ENCODE data around the gene TNFRSF14. TPM values are rescaled to one million over a fixed set of nuclear protein-coding genes. Genes with fewer than 3 reads are reported as not detected.
A peak's percentile ranks its signal among the peaks of the same experiment; 100 is the strongest.

TNFRSF14 gene
- total and polyA plus RNA-seq, 2 donors (not counting 1 experiment from before 2014, with no cell fraction given) = 239 to 427 TPM

GRCh38 chr1:2539312-2539907, 16.8 kb upstream of the TNFRSF14 start:
- no peak overlapping the region for H3K4me3 Mint-ChIP-seq
- Histone ChIP-seq H3K9me3 (ENCODE audit: control extremely low read depth in 1 of 3, control insufficient read depth in 2 of 3, insufficient read depth in 1 of 3, low read length in 2 of 3) (peaks cover 0 to 5% (median 0%) of the 10 kb centered on the region in 3 donors), H3K9ac (ENCODE audit: low read length) (no peak overlapping the region), H3K4me2 (replicated peaks; ENCODE audit: low read depth, low read length, poor library complexity, severe bottlenecking) (no peak overlapping the region), H3K27me3 (replicated peaks in 1 of 4; ENCODE audit: control extremely low read depth in 1 of 4, control insufficient read depth in 3 of 4, insufficient read depth in 4 of 4, low read length in 3 of 4) (peaks cover 0 to 38% (median 4%) of the 10 kb centered on the region in 4 experiments), H4K20me1 (ENCODE audit: control insufficient read depth, insufficient read depth, low read length, poor library complexity, severe bottlenecking) (no peaks in the 10 kb centered on the region), H3K36me3 (replicated peaks in 1 of 2; ENCODE audit: control extremely low read depth in 1 of 2, control insufficient read depth in 1 of 2, extremely low read depth in 1 of 2, insufficient read depth in 2 of 2, low read length in 1 of 2) (no peaks in the 10 kb centered on the region), H3K4me3 (ENCODE audit: control extremely low read depth in 1 of 5, extremely low read depth in 1 of 5, insufficient read depth in 1 of 5, low read depth in 2 of 5, low read length in 4 of 5) (no peak overlapping the region), H3K4me1 (ENCODE audit: control insufficient read depth in 2 of 2, insufficient read depth in 2 of 2, low read length in 2 of 2) (peaks cover 4 to 5% of the 10 kb centered on the region in 2 donors), H3K79me2 (ENCODE audit: control insufficient read depth, insufficient read depth, low read length) (no peaks in the 10 kb centered on the region), H2AFZ (ENCODE audit: insufficient read depth, low read depth, low read length, poor library complexity, severe bottlenecking) (no peak overlapping the region), H3K27ac (ENCODE audit: low read length in 2 of 2) (no peak overlapping the region)
- peak; percentile 72 for ATAC-seq (ENCODE audit: low read depth)
- ChIA-PET CTCF (interaction anchor here (0.8 kb wide), 1 partner anchor 46 kb away, joined by 3 read pairs; no protein-coding TSS in a partner anchor), POLR2A (interaction anchor here (0.6 kb wide), 1 partner anchor 299 kb away, joined by 8 read pairs; no protein-coding TSS in a partner anchor)
- no peak for TF ChIP-seq EZH2 (IDR thresholded peaks at IDR 0.05; ENCODE audit: borderline replicate concordance, insufficient read depth, low read depth, low read length, poor library complexity, severe bottlenecking)
- TF ChIP-seq CTCF (IDR thresholded peaks at IDR 0.05) = peak; percentile 59
- DNase-seq = peak; percentile 50
- 74% methylated on average over 12 of the region's 12 CpGs for WGBS (ENCODE audit: insufficient coverage)
- intact Hi-C loops (cut with micrococcal nuclease) = no loop called here
- H3K27me3 Mint-ChIP-seq = peaks cover 15% of the 10 kb centered on the region
- H3K9me3 Mint-ChIP-seq (ENCODE audit: insufficient read depth) = no peaks in the 10 kb centered on the region
- H3K27ac Mint-ChIP-seq = no peak overlapping the region
- H3K4me1 Mint-ChIP-seq = peaks cover 2% of the 10 kb centered on the region

GRCh38 chr1:2540816-2541492, 15.2 kb upstream of the TNFRSF14 start:
- Histone ChIP-seq H3K4me3 (ENCODE audit: control extremely low read depth in 1 of 5, extremely low read depth in 1 of 5, insufficient read depth in 1 of 5, low read depth in 2 of 5, low read length in 4 of 5) (no peak overlapping the region), H2AFZ (ENCODE audit: insufficient read depth, low read depth, low read length, poor library complexity, severe bottlenecking) (no peak overlapping the region)
- CTCF ChIA-PET = no interaction called here

More at GRCh38 chr1:2540816-2541492, 15.2 kb upstream of the TNFRSF14 start:
- Histone ChIP-seq H3K9ac (ENCODE audit: low read length) (no peak overlapping the region), H3K27ac (ENCODE audit: low read length in 2 of 2) (no peak overlapping the region), H3K79me2 (ENCODE audit: control insufficient read depth, insufficient read depth, low read length) (no peaks in the 10 kb centered on the region), H3K36me3 (replicated peaks in 1 of 2; ENCODE audit: control extremely low read depth in 1 of 2, control insufficient read depth in 1 of 2, extremely low read depth in 1 of 2, insufficient read depth in 2 of 2, low read length in 1 of 2) (no peaks in the 10 kb centered on the region), H3K4me2 (replicated peaks; ENCODE audit: low read depth, low read length, poor library complexity, severe bottlenecking) (peak overlapping the region; percentile 19), H4K20me1 (ENCODE audit: control insufficient read depth, insufficient read depth, low read length, poor library complexity, severe bottlenecking) (no peaks in the 10 kb centered on the region), H3K9me3 (ENCODE audit: control extremely low read depth in 1 of 3, control insufficient read depth in 2 of 3, insufficient read depth in 1 of 3, low read length in 2 of 3) (peaks cover 0 to 5% (median 0%) of the 10 kb centered on the region in 3 donors), H3K27me3 (replicated peaks in 1 of 4; ENCODE audit: control extremely low read depth in 1 of 4, control insufficient read depth in 3 of 4, insufficient read depth in 4 of 4, low read length in 3 of 4) (peaks cover 0 to 30% (median 4%) of the 10 kb centered on the region in 4 experiments), H3K4me1 (ENCODE audit: control insufficient read depth in 2 of 2, insufficient read depth in 2 of 2, low read length in 2 of 2) (peaks cover 4 to 11% of the 10 kb centered on the region in 2 donors)
- WGBS (ENCODE audit: insufficient coverage) = 7% methylated on average over 30 of the region's 39 CpGs
- H3K27ac Mint-ChIP-seq = no peak overlapping the region
- H3K27me3 Mint-ChIP-seq = peaks cover 10% of the 10 kb centered on the region
- POLR2A ChIA-PET = interaction anchor here (0.6 to 1.0 kb wide), 2 partner anchors 15 to 58 kb away, joined by 3 to 4 read pairs; partner anchors contain the start of gene PANK4
- no peak for TF ChIP-seq CTCF (IDR thresholded peaks at IDR 0.05)
- H3K4me1 Mint-ChIP-seq = peaks cover 2% of the 10 kb centered on the region
- ATAC-seq (ENCODE audit: low read depth) = no peak
- H3K4me3 Mint-ChIP-seq = no peak overlapping the region
- intact Hi-C loops (cut with micrococcal nuclease) = no loop called here
- H3K9me3 Mint-ChIP-seq (ENCODE audit: insufficient read depth) = no peaks in the 10 kb centered on the region
- peak; percentile 23 for DNase-seq

Measured in B cell (primary cell).